Mesendoderm (in vitro differentiated cells): ENCODE measurements around the gene PDZD2.
A peak's percentile ranks its signal among the peaks of the same experiment; 100 is the strongest.

Experiments used
- DNase-seq: peaks from one replicate; pipeline ENCODE4 v3.0.0; 2013
- H2AK5ac ChIP-seq: 2 replicates; pipeline ENCODE4 v1.6.1; 2013; ENCODE audit warnings: low read length, inconsistent platforms
- H2BK120ac ChIP-seq: 2 replicates; pipeline ENCODE4 v1.6.1; 2013; ENCODE audit warnings: low read depth, mild to moderate bottlenecking, low read length, moderate library complexity, mixed read lengths
- H2BK15ac ChIP-seq: replicated peaks from 2 replicates; pipeline ENCODE4 v1.6.1; 2013; ENCODE audit warnings: low read depth, mild to moderate bottlenecking, moderate library complexity
- H2BK5ac ChIP-seq: 2 replicates; pipeline ENCODE4 v1.6.1; 2013; ENCODE audit warnings: low read length, inconsistent platforms
- H3K18ac ChIP-seq: 2 replicates; pipeline ENCODE4 v1.6.1; 2013; ENCODE audit warnings: mild to moderate bottlenecking, low read length, mixed read lengths
- H3K23ac ChIP-seq: one replicate; pipeline ENCODE4 v1.6.1; 2013; ENCODE audit warnings: low read length
- H3K27ac ChIP-seq: 2 replicates; pipeline ENCODE4 v1.5.1; 2013; ENCODE audit warnings: low read depth, mild to moderate bottlenecking, inconsistent platforms, low read length, moderate library complexity
- H3K27me3 ChIP-seq: 2 replicates; pipeline ENCODE4 v1.6.1; 2013; ENCODE audit warnings: low read length, control low read depth, mild to moderate bottlenecking, inconsistent platforms; ENCODE audit not compliant: insufficient read depth, poor library complexity
- H3K36me3 ChIP-seq: 2 replicates; pipeline ENCODE4 v1.6.1; 2013; ENCODE audit warnings: low read length, inconsistent platforms; ENCODE audit not compliant: control insufficient read depth, insufficient read depth
- H3K4ac ChIP-seq: one replicate; pipeline ENCODE4 v1.6.1; 2013; ENCODE audit warnings: low read depth, mild to moderate bottlenecking, low read length, moderate library complexity
- H3K4me1 ChIP-seq: 2 replicates; pipeline ENCODE4 v1.6.1; 2013; ENCODE audit warnings: low read depth, low read length, inconsistent platforms; ENCODE audit not compliant: control insufficient read depth
- H3K4me2 ChIP-seq: 2 replicates; pipeline ENCODE4 v1.6.1; 2013; ENCODE audit warnings: low read length
- H3K4me3 ChIP-seq: 2 replicates; pipeline ENCODE4 v1.5.1; 2013; ENCODE audit warnings: mild to moderate bottlenecking, low read length
- H3K56ac ChIP-seq: one replicate; pipeline ENCODE4 v1.6.1; 2013; ENCODE audit warnings: low read length
- H3K79me1 ChIP-seq: 2 replicates; pipeline ENCODE4 v1.6.1; 2013; ENCODE audit warnings: low read length, inconsistent platforms
- H3K79me2 ChIP-seq: 2 replicates; pipeline ENCODE4 v1.6.1; 2013; ENCODE audit warnings: mild to moderate bottlenecking, low read length; ENCODE audit not compliant: control insufficient read depth, insufficient read depth
- H3K9ac ChIP-seq: 2 replicates; pipeline ENCODE4 v1.6.1; 2013; ENCODE audit warnings: low read length, inconsistent platforms
- H4K5ac ChIP-seq: one replicate; pipeline ENCODE4 v1.6.1; 2013; ENCODE audit warnings: low read length
- H4K8ac ChIP-seq: one replicate; pipeline ENCODE4 v1.6.1; 2013; ENCODE audit warnings: low read depth, mild to moderate bottlenecking, control low read depth, low read length, moderate library complexity
- WGBS: extraction: QIAGEN DNeasy Blood & Tissue Kit; methylation state at CpG from one replicate; pipeline ENCODE4 v1.1.7; 2013; ENCODE audit warnings: low lambda C conversion rate, missing lambda C conversion rate; ENCODE audit not compliant: insufficient coverage; ENCODE audit errors: extremely low coverage; 5-methylcytosine and 5-hydroxymethylcytosine counted together

Gene PDZD2

DNA sequence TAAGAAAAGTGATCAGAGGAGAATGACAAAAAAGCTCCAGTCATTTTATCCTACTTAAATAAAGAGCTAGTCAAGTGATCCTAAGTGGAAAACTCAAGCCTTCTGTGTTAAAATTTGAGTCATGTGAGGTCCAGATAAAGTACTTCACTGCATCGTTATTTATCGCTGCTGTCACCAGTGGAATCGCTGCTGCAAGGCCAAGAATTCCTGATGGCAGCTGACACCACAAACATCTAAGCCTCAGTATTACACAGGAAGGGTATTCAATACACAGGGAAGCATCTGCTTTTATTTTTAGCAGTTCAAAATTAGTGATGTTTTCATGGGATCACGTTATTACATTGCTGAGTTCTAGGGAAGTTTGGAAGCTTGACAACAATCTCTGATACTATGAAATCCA is 344.9 kb downstream of the PDZD2 start:
- H3K18ac ChIP-seq = no peak overlapping the region
- WGBS = no CpG with 5 or more reads among the region's 4 CpGs
- no peak overlapping the region for H2AK5ac ChIP-seq
- no peak overlapping the region for H4K8ac ChIP-seq
- no peak overlapping the region for H3K4ac ChIP-seq
- H3K36me3 ChIP-seq = no peaks in the 10 kb centered on the region
- no peak overlapping the region for H3K4me3 ChIP-seq
- DNase-seq = no peak
- peaks cover 1% of the 10 kb centered on the region for H3K4me1 ChIP-seq
- H3K79me2 ChIP-seq = no peaks in the 10 kb centered on the region
- no peaks in the 10 kb centered on the region for H3K79me1 ChIP-seq
- H2BK120ac ChIP-seq = no peak overlapping the region
- no peak overlapping the region for H3K4me2 ChIP-seq
- H3K27me3 ChIP-seq = no peaks in the 10 kb centered on the region
- no peak overlapping the region for H4K5ac ChIP-seq
- H2BK5ac ChIP-seq = no peak overlapping the region
- no peak overlapping the region for H3K27ac ChIP-seq
- no peak overlapping the region for H3K23ac ChIP-seq
- H3K56ac ChIP-seq = no peak overlapping the region
- H3K9ac ChIP-seq = no peak overlapping the region
- H2BK15ac ChIP-seq = no peak overlapping the region

GRCh38 chr5:31984691-31985090 is 345.8 kb downstream of the PDZD2 start:
- no peak overlapping the region for H3K56ac ChIP-seq
- DNase-seq = no peak
- H3K79me2 ChIP-seq = no peaks in the 10 kb centered on the region
- no peaks in the 10 kb centered on the region for H3K27me3 ChIP-seq
- H4K8ac ChIP-seq = no peak overlapping the region
- no peak overlapping the region for H3K4ac ChIP-seq
- no peak overlapping the region for H3K18ac ChIP-seq
- H3K36me3 ChIP-seq = no peaks in the 10 kb centered on the region
- no CpG with 5 or more reads among the region's 1 CpG for WGBS
- no peak overlapping the region for H2AK5ac ChIP-seq
- H3K9ac ChIP-seq = no peak overlapping the region
- H3K4me1 ChIP-seq = peaks cover 1% of the 10 kb centered on the region
- H3K4me2 ChIP-seq = no peak overlapping the region
- no peak overlapping the region for H2BK15ac ChIP-seq
- H4K5ac ChIP-seq = no peak overlapping the region
- no peaks in the 10 kb centered on the region for H3K79me1 ChIP-seq
- H2BK5ac ChIP-seq = no peak overlapping the region
- no peak overlapping the region for H3K4me3 ChIP-seq
- H3K27ac ChIP-seq = no peak overlapping the region
- H3K23ac ChIP-seq = no peak overlapping the region
- H2BK120ac ChIP-seq = no peak overlapping the region

DNA sequence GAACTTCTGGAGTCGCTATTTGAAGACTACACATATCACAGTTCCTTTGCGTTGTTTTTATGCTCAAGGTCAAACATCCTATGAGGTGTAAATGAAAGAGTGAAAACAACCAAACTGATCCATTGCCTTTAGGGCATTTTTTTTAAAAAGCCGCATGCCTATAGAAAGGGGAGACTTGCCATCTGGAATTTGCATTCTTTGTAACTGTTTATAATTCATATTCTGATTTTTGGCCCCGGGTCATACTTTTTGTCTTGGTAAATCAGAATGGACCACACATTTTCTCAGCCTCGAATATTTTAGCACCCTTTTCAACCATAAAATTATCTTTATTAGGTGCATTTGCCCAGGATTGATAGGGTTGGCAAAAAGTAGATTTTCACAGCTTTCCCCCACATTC is 347.2 kb downstream of the PDZD2 start:
- Histone ChIP-seq H2BK120ac (no peak overlapping the region), H3K23ac (no peak overlapping the region), H3K56ac (no peak overlapping the region), H2AK5ac (no peak overlapping the region), H3K9ac (no peak overlapping the region), H2BK15ac (no peak overlapping the region), H3K27me3 (no peaks in the 10 kb centered on the region), H4K8ac (no peak overlapping the region), H2BK5ac (no peak overlapping the region), H3K4me3 (no peak overlapping the region), H3K79me1 (no peaks in the 10 kb centered on the region), H3K4ac (no peak overlapping the region), H3K36me3 (no peaks in the 10 kb centered on the region), H3K79me2 (no peaks in the 10 kb centered on the region), H4K5ac (no peak overlapping the region), H3K4me1 (peaks cover 1% of the 10 kb centered on the region), H3K18ac (no peak overlapping the region), H3K4me2 (no peak overlapping the region), H3K27ac (no peak overlapping the region)
- no CpG with 5 or more reads among the region's 5 CpGs for WGBS
- no peak for DNase-seq

GRCh38 chr5:31987985-31988710 is 349.2 kb downstream of the PDZD2 start:
- no peaks in the 10 kb centered on the region for H3K4me1 ChIP-seq
- H3K36me3 ChIP-seq = no peaks in the 10 kb centered on the region
- DNase-seq = peak; percentile 24
- H3K4ac ChIP-seq = no peak overlapping the region
- no peaks in the 10 kb centered on the region for H3K79me1 ChIP-seq
- no peak overlapping the region for H3K4me3 ChIP-seq
- H3K56ac ChIP-seq = no peak overlapping the region
- WGBS = no CpG with 5 or more reads among the region's 7 CpGs
- H4K5ac ChIP-seq = no peak overlapping the region
- no peak overlapping the region for H3K4me2 ChIP-seq
- H3K9ac ChIP-seq = no peak overlapping the region
- no peak overlapping the region for H3K23ac ChIP-seq
- H4K8ac ChIP-seq = no peak overlapping the region
- H2BK5ac ChIP-seq = no peak overlapping the region
- no peaks in the 10 kb centered on the region for H3K27me3 ChIP-seq
- no peak overlapping the region for H2BK120ac ChIP-seq
- H3K27ac ChIP-seq = no peak overlapping the region
- no peak overlapping the region for H2AK5ac ChIP-seq
- no peaks in the 10 kb centered on the region for H3K79me2 ChIP-seq
- no peak overlapping the region for H3K18ac ChIP-seq
- H2BK15ac ChIP-seq = no peak overlapping the region

DNA sequence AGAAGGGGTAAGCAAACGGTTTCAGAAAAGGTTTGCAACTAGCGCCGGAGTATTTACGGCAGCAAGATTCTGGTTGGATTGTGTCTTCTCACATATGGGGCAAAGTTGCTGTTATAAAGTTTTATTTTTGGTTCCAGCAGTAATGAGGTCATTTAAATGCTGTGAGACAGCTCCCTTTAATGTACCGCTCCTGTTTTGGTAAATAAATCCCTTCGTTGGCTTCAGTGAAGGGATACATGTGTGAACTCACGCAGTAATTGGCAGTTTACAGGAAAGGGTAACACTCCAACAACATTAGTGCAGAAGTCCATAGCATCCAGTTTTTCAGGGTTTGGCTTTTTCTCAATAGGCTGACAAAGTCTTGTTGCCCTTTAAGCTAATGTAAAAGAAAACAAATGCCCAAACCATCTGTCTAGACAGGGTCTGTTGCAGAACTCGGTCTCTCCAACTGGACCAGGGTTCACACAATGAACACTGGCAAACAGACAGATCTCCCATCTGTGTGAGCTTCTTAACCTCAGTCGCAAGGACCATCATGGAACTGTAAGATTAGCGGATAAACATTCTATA is 351.2 kb downstream of the PDZD2 start:
- no peak overlapping the region for H3K4me3 ChIP-seq
- H3K4ac ChIP-seq = no peak overlapping the region
- H3K27me3 ChIP-seq = no peaks in the 10 kb centered on the region
- H2BK15ac ChIP-seq = no peak overlapping the region
- no peak overlapping the region for H2BK5ac ChIP-seq
- DNase-seq = no peak
- no peak overlapping the region for H3K18ac ChIP-seq
- no CpG with 5 or more reads among the region's 10 CpGs for WGBS
- H2AK5ac ChIP-seq = no peak overlapping the region
- no peaks in the 10 kb centered on the region for H3K4me1 ChIP-seq
- no peak overlapping the region for H4K5ac ChIP-seq
- no peak overlapping the region for H3K23ac ChIP-seq
- H3K27ac ChIP-seq = no peak overlapping the region
- H3K9ac ChIP-seq = no peak overlapping the region
- H2BK120ac ChIP-seq = no peak overlapping the region
- H3K79me1 ChIP-seq = no peaks in the 10 kb centered on the region
- no peaks in the 10 kb centered on the region for H3K36me3 ChIP-seq
- H4K8ac ChIP-seq = no peak overlapping the region
- no peak overlapping the region for H3K56ac ChIP-seq
- H3K4me2 ChIP-seq = no peak overlapping the region
- H3K79me2 ChIP-seq = no peaks in the 10 kb centered on the region

DNA sequence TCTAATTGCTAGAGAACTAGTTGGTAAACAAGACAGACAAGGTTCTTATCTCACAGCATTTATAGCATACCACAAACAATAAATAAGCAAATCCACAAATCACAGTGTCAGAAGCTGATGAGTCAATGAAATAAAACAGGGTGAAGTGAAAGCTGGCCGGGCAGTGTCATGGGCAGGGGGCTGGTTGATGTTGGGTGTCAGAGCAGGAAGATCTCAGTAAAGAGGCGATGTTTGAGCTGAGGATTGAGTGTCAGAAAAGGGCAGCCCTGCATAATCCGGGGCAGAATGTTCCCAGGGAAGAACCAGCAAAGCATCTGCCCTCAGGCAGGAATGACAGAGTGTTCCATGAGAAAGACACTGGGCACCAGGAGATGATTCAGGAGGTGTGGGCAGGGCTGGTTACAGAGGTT is 351.8 kb downstream of the PDZD2 start:
- no peak overlapping the region for H3K4me2 ChIP-seq
- DNase-seq = no peak
- H3K9ac ChIP-seq = no peak overlapping the region
- WGBS = no CpG with 5 or more reads among the region's 3 CpGs
- no peaks in the 10 kb centered on the region for H3K79me1 ChIP-seq
- H3K4me3 ChIP-seq = no peak overlapping the region
- H2BK120ac ChIP-seq = no peak overlapping the region
- no peak overlapping the region for H3K4ac ChIP-seq
- no peak overlapping the region for H4K5ac ChIP-seq
- no peak overlapping the region for H3K23ac ChIP-seq
- no peaks in the 10 kb centered on the region for H3K79me2 ChIP-seq
- no peaks in the 10 kb centered on the region for H3K36me3 ChIP-seq
- H2BK15ac ChIP-seq = no peak overlapping the region
- no peak overlapping the region for H2AK5ac ChIP-seq
- no peak overlapping the region for H2BK5ac ChIP-seq
- H3K27me3 ChIP-seq = no peaks in the 10 kb centered on the region
- no peak overlapping the region for H3K27ac ChIP-seq
- H3K4me1 ChIP-seq = no peaks in the 10 kb centered on the region
- H3K18ac ChIP-seq = no peak overlapping the region
- H3K56ac ChIP-seq = no peak overlapping the region
- no peak overlapping the region for H4K8ac ChIP-seq
